ENCODE measurements around the gene HOXC12. TPM values are rescaled to one million over a fixed set of nuclear protein-coding genes. Genes with fewer than 3 reads are reported as not detected.

The HOXC12 gene
- total RNA-seq, 3 donors from 2014 or later, result 0.15 TPM; not detected in 2

- peak overlapping the region; percentile 48 to 81 for H3K27ac ChIP-seq
- peaks cover 0 to 7% of the 10 kb centered on the region in 2 donors for H3K4me1 ChIP-seq
- no peak for DNase-seq (ENCODE audit: low spot score in 2 of 2)
- H3K36me3 ChIP-seq, result no peaks in the 10 kb centered on the region
- no peaks in the 10 kb centered on the region for H3K9me3 ChIP-seq
- intact Hi-C loops (cut with DNase I; ENCODE audit: low total_unique reads), result loop anchor here (10.0 kb wide), 2 partner anchors 200 to 1960 kb away; partner anchors contain the start of genes CDK2 and PMEL
- peak overlapping the region; percentile 35 to 71 (median 57) for H3K4me3 ChIP-seq
- H3K27me3 ChIP-seq, result peaks cover 0 to 3% of the 10 kb centered on the region in 2 donors
- peak in 1 of 3 donors; percentile 16 for TF ChIP-seq POLR2AphosphoS5 (IDR thresholded peaks at IDR 0.05)
- no peak for TF ChIP-seq POLR2A (IDR thresholded peaks at IDR 0.05)
These were observed 50.3 kb downstream of the HOXC12 start for GRCh38 chr12:54004841-54005530.

GRCh38 chr12:54005531-54005852 lies 50.8 kb downstream of the HOXC12 start:
- H3K27ac ChIP-seq, result peak overlapping the region; percentile 48 to 81
- H3K4me3 ChIP-seq, result peak overlapping the region; percentile 35 to 71 (median 57)
- H3K9me3 ChIP-seq, result no peaks in the 10 kb centered on the region
- intact Hi-C loops (cut with DNase I; ENCODE audit: low total_unique reads), result loop anchor here (10.0 kb wide), 2 partner anchors 199 to 1959 kb away; partner anchors contain the start of genes CDK2 and PMEL
- H3K4me1 ChIP-seq, result peaks cover 0 to 7% of the 10 kb centered on the region in 2 donors
- DNase-seq (ENCODE audit: low spot score in 2 of 2), result no peak
- no peak for TF ChIP-seq POLR2AphosphoS5 (IDR thresholded peaks at IDR 0.05)
- peaks cover 0 to 3% of the 10 kb centered on the region in 2 donors for H3K27me3 ChIP-seq
- H3K36me3 ChIP-seq, result no peaks in the 10 kb centered on the region

GRCh38 chr12:54005853-54006558 lies 51.3 kb downstream of the HOXC12 start:
- H3K9me3 ChIP-seq, result no peaks in the 10 kb centered on the region
- TF ChIP-seq POLR2A (IDR thresholded peaks at IDR 0.05), result no peak
- TF ChIP-seq CTCF (IDR thresholded peaks at IDR 0.05), result peak; percentile 90 to 98 (median 97)
- peak in 1 of 3 donors; percentile 51 for TF ChIP-seq POLR2AphosphoS5 (IDR thresholded peaks at IDR 0.05)
- H3K36me3 ChIP-seq, result no peaks in the 10 kb centered on the region
- peaks cover 0 to 7% of the 10 kb centered on the region in 2 donors for H3K4me1 ChIP-seq
- peak; percentile 77 to 91 for DNase-seq (ENCODE audit: low spot score in 2 of 2)
- H3K27me3 ChIP-seq, result peaks cover 0 to 3% of the 10 kb centered on the region in 2 donors
- H3K27ac ChIP-seq, result peak overlapping the region; percentile 48 to 81
- H3K4me3 ChIP-seq, result peak overlapping the region; percentile 35 to 71 (median 57)
- intact Hi-C loops (cut with DNase I; ENCODE audit: low total_unique reads), result loop anchor here (10.0 kb wide), 2 partner anchors 199 to 1959 kb away; partner anchors contain the start of genes CDK2 and PMEL

GRCh38 chr12:54006559-54007220 lies 52.0 kb downstream of the HOXC12 start:
- Histone ChIP-seq H3K4me3 (peak overlapping the region; percentile 35 to 71 (median 57)), H3K4me1 (peaks cover 0 to 7% of the 10 kb centered on the region in 2 donors), H3K9me3 (no peaks in the 10 kb centered on the region), H3K36me3 (no peaks in the 10 kb centered on the region), H3K27me3 (peaks cover 0 to 3% of the 10 kb centered on the region in 2 donors), H3K27ac (peak overlapping the region in 1 of 2 donors; percentile 81)
- DNase-seq (ENCODE audit: low spot score in 2 of 2), result no peak
- intact Hi-C loops (cut with DNase I; ENCODE audit: low total_unique reads), result loop anchor here (10.0 kb wide), 2 partner anchors 198 to 1958 kb away; partner anchors contain the start of genes CDK2 and PMEL
- TF ChIP-seq CTCF (IDR thresholded peaks at IDR 0.05), result no peak
- TF ChIP-seq POLR2AphosphoS5 (IDR thresholded peaks at IDR 0.05), result no peak
- TF ChIP-seq POLR2A (IDR thresholded peaks at IDR 0.05), result no peak

- no peaks in the 10 kb centered on the region for H3K9me3 ChIP-seq
- peaks cover 0 to 7% of the 10 kb centered on the region in 2 donors for H3K4me1 ChIP-seq
- intact Hi-C loops (cut with DNase I; ENCODE audit: low total_unique reads), result loop anchor here (10.0 kb wide), 2 partner anchors 197 to 1957 kb away; partner anchors contain the start of genes CDK2 and PMEL
- no peak overlapping the region for H3K4me3 ChIP-seq
- no peaks in the 10 kb centered on the region for H3K36me3 ChIP-seq
- no peak for TF ChIP-seq CTCF (IDR thresholded peaks at IDR 0.05)
- no peak for TF ChIP-seq POLR2AphosphoS5 (IDR thresholded peaks at IDR 0.05)
- TF ChIP-seq POLR2A (IDR thresholded peaks at IDR 0.05), result no peak
- H3K27ac ChIP-seq, result peak overlapping the region in 1 of 2 donors; percentile 36
- peaks cover 0 to 3% of the 10 kb centered on the region in 2 donors for H3K27me3 ChIP-seq
- DNase-seq (ENCODE audit: low spot score in 2 of 2), result no peak
These were observed 53.0 kb downstream of the HOXC12 start for GRCh38 chr12:54007538-54008259.
